Gastroesophageal sphincter (tissue), 4 donors: Measurements from ENCODE around the gene AOX1. TPM values are rescaled to one million over a fixed set of nuclear protein-coding genes. Genes with fewer than 3 reads are reported as not detected.
A peak's percentile ranks its signal among the peaks of the same experiment; 100 is the strongest.
"Not testable (repeated sequence)": the region's sequence is repeated elsewhere in the genome, so short reads cannot be mapped to it uniquely, and the experiment has no call there.

Experiments used
- ATAC-seq: fragments of 150-250 bp; one replicate; pipeline ENCODE4 v1.9.1; 2016; ENCODE audit warnings: mild to moderate bottlenecking, moderate library complexity
- H3K27ac ChIP-seq, 4 donors: fragments of 200-600 bp; sonication (generic) in 3 of 4; 1 replicate in 3 of 4; 2 replicates in 1 of 4; pipeline ENCODE4 v1.5.1; 2016 to 2019
- H3K27me3 ChIP-seq: fragments of 200-600 bp; sonication (generic); one replicate; pipeline ENCODE4 v1.5.1; 2019
- H3K36me3 ChIP-seq, 2 donors: fragments of 200-600 bp; sonication (generic); one replicate each; pipeline ENCODE4 v1.5.1; 2019; ENCODE audit warnings: control low read depth in 1 of 2
- H3K4me1 ChIP-seq, 3 donors: fragments of 200-600 bp; sonication (generic); 1 replicate in 2 of 3; 2 replicates in 1 of 3; pipeline ENCODE4 v1.5.1; 2016 to 2019; ENCODE audit warnings: control low read depth in 2 of 3
- H3K4me3 ChIP-seq, 2 donors: fragments of 200-600 bp; sonication (generic); one replicate each; pipeline ENCODE4 v1.5.1; 2019; ENCODE audit warnings: mild to moderate bottlenecking in 1 of 2, moderate library complexity in 1 of 2
- H3K9me3 ChIP-seq, 3 donors: fragments of 200-600 bp; sonication (generic); one replicate each; pipeline ENCODE4 v1.5.1; 2017 to 2019; ENCODE audit warnings: control low read depth in 2 of 3
- CTCF ChIP-seq, 4 experiments: fragments of 200-600 bp in 2 of 4; fragments of 450-650 bp in 2 of 4; sonication (generic) in 1 of 4; IDR thresholded peaks; one replicate each; pipeline ENCODE4 v1.5.1; 2017 to 2019; ENCODE audit warnings: antibody characterized with exemption in 4 of 4, mild to moderate bottlenecking in 2 of 4, moderate library complexity in 2 of 4
- EP300 ChIP-seq: sonication (generic); formaldehyde crosslinking; IDR thresholded peaks from one replicate; pipeline ENCODE4 v1.6.1; 2017; ENCODE audit warnings: antibody characterized with exemption, mild to moderate bottlenecking
- POLR2A ChIP-seq, 2 donors: fragments of 450-650 bp; IDR thresholded peaks; one replicate each; pipeline ENCODE4 v1.6.1; 2017; ENCODE audit warnings: antibody characterized with exemption in 2 of 2, mild to moderate bottlenecking in 2 of 2, moderate library complexity in 1 of 2
- POLR2AphosphoS5 ChIP-seq: sonication (generic); formaldehyde crosslinking; IDR thresholded peaks from one replicate; pipeline ENCODE4 v1.6.1; 2017; ENCODE audit warnings: antibody characterized with exemption
- WGBS, 2 donors: methylation state at CpG; one replicate each; pipeline ENCODE4 v1.1.5; 2018; ENCODE audit warnings: low coverage in 1 of 2; 5-methylcytosine and 5-hydroxymethylcytosine counted together
- total RNA-seq, 4 donors: library from RNA; depleted of rRNA; stranded (reverse); fragments of >200 nt; gene quantifications; one replicate each; pipeline ENCODE4 v1.1.0, GENCODE V29; 2016

The AOX1 gene
- total RNA-seq, 4 donors from 2014 or later: 36.7 to 125 (median 85.6) TPM

- peaks cover 0 to 6% (median 0%) of the 10 kb centered on the region in 3 donors for H3K9me3 ChIP-seq
- ATAC-seq: no peak
- H3K36me3 ChIP-seq: peaks cover 0 to 52% of the 10 kb centered on the region in 2 donors
- H3K4me3 ChIP-seq: no peak overlapping the region
- H3K27ac ChIP-seq: peak overlapping the region in 1 of 4 donors; percentile 37
- H3K4me1 ChIP-seq: no peaks in the 10 kb centered on the region
- WGBS, 2 donors: 56 to 63% methylated on average over 2 to 5 of the region's 5 CpGs
- TF ChIP-seq POLR2AphosphoS5: no peak
- TF ChIP-seq CTCF (IDR thresholded peaks at IDR 0.05): no peak
- TF ChIP-seq EP300: no peak
- TF ChIP-seq POLR2A (IDR thresholded peaks at IDR 0.05): no peak
- H3K27me3 ChIP-seq: no peaks in the 10 kb centered on the region
These were observed 18.9 kb downstream of the AOX1 start for GRCh38 chr2:200604571-200605255.

GRCh38 chr2:200608341-200609027 is 22.7 kb downstream of the AOX1 start:
- no peak for ATAC-seq
- Histone ChIP-seq H3K27me3 (no peaks in the 10 kb centered on the region), H3K36me3 (peaks cover 0 to 49% of the 10 kb centered on the region in 2 donors), H3K9me3 (peaks cover 0 to 6% (median 0%) of the 10 kb centered on the region in 3 donors), H3K4me1 (no peaks in the 10 kb centered on the region), H3K4me3 (no peak overlapping the region), H3K27ac (peak overlapping the region in 2 of 4 donors; percentile 16 to 54)
- TF ChIP-seq CTCF (IDR thresholded peaks at IDR 0.05) (no peak), POLR2AphosphoS5 (no peak), EP300 (no peak), POLR2A (IDR thresholded peaks at IDR 0.05) (no peak)
- 60 to 67% methylated on average over 3 of the region's 3 CpGs for WGBS, 2 donors

GRCh38 chr2:200609028-200609614 is 23.3 kb downstream of the AOX1 start:
- Histone ChIP-seq H3K4me3 (no peak overlapping the region), H3K27ac (peak overlapping the region in 3 of 4 donors; percentile 2 to 54 (median 6)), H3K27me3 (no peaks in the 10 kb centered on the region), H3K9me3 (peaks cover 0 to 6% (median 0%) of the 10 kb centered on the region in 3 donors), H3K4me1 (no peaks in the 10 kb centered on the region), H3K36me3 (peaks cover 0 to 48% of the 10 kb centered on the region in 2 donors)
- TF ChIP-seq POLR2AphosphoS5 (peak; percentile 10), CTCF (IDR thresholded peaks at IDR 0.05) (no peak)
- peak; percentile 91 for ATAC-seq

GRCh38 chr2:200610217-200610616 is 24.4 kb downstream of the AOX1 start:
- H3K27me3 ChIP-seq: not testable (repeated sequence)

GRCh38 chr2:200613692-200614091 is 27.9 kb downstream of the AOX1 start:
- no peak overlapping the region for H3K27ac ChIP-seq
- ATAC-seq: no peak
- WGBS, 2 donors: 83 to 87% methylated on average over 3 to 4 of the region's 4 CpGs
- no peaks in the 10 kb centered on the region for H3K27me3 ChIP-seq
- H3K9me3 ChIP-seq: no peaks in the 10 kb centered on the region
- TF ChIP-seq EP300: no peak
- no peak overlapping the region for H3K4me3 ChIP-seq
- H3K4me1 ChIP-seq: peaks cover 0 to 7% (median 0%) of the 10 kb centered on the region in 3 donors
- peaks cover 0 to 36% of the 10 kb centered on the region in 2 donors for H3K36me3 ChIP-seq

More at GRCh38 chr2:200610217-200610616, 24.4 kb downstream of the AOX1 start:
- peaks cover 0 to 52% of the 10 kb centered on the region in 2 donors for H3K36me3 ChIP-seq
- not testable (repeated sequence) for H3K4me1 ChIP-seq, H3K27ac ChIP-seq, ATAC-seq, H3K4me3 ChIP-seq, H3K9me3 ChIP-seq
- no CpG with 5 or more reads among the region's 3 CpGs for WGBS, 2 donors
